Stimulated activated CD4-positive, alpha-beta T cell treated with anti-CD3 and anti-CD28 coated beads, Interleukin-4, amount 100 ng/mL, for 4 hours (primary cell): ENCODE results near the gene MUC12.
"Not testable (repeated sequence)": the region's sequence is repeated elsewhere in the genome, so short reads cannot be mapped to it uniquely, and the experiment has no call there.

Experiments
- DNase-seq, 2 experiments: peaks; one replicate each; pipeline ENCODE4 v3.0.0-alpha.2; 2020

The MUC12 gene

GRCh38 chr7:100969066-100969615 is at the start of gene MUC12:
MUC12 (plus strand) TSS chr7:100969565; CDS start chr7:100969623, 58 bp downstream.
- no peak for DNase-seq

- not testable (repeated sequence) for DNase-seq
These were observed 49.5 kb upstream of the MUC12 start for GRCh38 chr7:100919779-100920437.

- no peak for DNase-seq
These were observed 48.3 kb upstream of the MUC12 start for GRCh38 chr7:100921039-100921438.

GRCh38 chr7:100923616-100924015 is 45.7 kb upstream of the MUC12 start:
- not testable (repeated sequence) for DNase-seq

GRCh38 chr7:100929808-100930174 is 39.6 kb upstream of the MUC12 start:
- no peak for DNase-seq

GRCh38 chr7:100933734-100934133 is 35.6 kb upstream of the MUC12 start:
- no peak for DNase-seq

- not testable (repeated sequence) for DNase-seq
These were observed 34.0 kb upstream of the MUC12 start for GRCh38 chr7:100935381-100935780.

DNA sequence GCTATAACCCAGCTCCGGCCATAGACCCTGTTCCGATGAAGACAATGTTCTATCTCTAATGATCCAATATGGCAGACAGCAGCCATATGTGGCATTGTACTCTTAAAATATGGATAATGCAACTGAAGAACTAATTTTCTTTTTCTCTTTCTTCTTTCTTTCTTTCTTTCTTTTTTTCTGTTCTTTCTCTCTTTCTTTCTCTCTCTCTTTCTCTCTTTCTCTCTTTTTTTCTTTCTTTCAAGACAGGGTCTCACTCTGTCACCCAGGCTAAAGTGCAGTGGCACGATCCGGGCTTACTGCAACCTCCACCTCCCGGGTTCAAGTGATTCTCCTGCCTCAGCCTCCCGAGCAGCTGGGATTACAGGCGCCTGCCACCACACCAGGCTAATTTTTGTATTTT is 33.2 kb upstream of the MUC12 start:
- not testable (repeated sequence) for DNase-seq

DNA sequence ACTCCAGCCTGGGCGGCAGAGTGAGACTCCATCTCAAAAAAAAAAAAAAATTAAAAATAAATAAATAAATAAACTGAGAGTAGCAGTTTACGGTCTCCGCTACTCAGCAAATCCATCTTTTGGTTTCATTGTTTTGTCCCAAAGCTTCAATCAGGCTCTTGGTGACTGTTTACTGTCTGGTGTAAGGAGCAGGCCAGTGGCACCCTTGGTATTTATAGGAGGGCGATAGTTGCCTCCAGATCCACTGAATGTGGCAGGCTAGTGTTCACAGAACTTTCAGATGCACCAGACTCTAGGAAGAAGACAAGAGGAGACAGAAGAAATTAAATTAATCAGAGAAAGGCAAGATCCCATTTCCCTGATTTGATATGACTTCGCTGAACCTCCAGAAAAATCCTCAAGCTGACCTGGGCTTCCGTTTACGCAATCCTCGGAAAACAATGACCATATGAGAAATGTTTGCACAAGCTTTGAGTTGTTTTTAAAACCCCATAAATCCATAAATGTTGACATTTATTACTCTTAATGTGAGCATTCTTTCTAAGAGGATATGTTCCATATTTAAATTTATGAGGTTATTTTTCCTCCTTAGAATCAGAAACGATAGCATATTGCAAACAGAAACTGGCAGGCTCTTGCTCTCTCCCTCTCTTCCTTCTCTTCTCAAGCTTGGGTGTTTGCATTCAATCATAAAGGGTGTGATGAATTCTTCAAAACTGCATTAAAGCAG is 27.2 kb upstream of the MUC12 start:
- DNase-seq = no peak

DNA sequence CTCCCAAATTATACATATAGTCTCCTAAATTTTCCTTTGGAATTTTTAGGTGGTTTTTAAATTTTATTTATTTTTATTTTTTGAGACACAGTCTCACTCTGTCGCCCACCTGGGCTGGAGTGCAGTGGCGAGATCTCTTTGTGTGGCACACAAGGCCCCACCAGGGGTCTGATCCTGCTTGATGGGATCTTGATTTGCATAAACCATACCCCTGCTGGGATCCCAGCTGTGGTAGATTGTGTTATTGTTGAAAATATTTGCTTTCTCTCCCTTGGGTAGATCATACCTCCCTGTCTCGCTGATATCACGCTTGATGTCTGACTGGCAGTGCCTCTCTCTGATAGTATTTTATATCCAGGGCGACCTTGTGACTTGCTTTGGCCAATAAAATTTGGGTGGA is 25.7 kb upstream of the MUC12 start:
- no peak for DNase-seq

GRCh38 chr7:100944138-100944537 is 25.2 kb upstream of the MUC12 start:
- no peak for DNase-seq

GRCh38 chr7:100946111-100946510 is 23.3 kb upstream of the MUC12 start:
- DNase-seq = no peak

DNA sequence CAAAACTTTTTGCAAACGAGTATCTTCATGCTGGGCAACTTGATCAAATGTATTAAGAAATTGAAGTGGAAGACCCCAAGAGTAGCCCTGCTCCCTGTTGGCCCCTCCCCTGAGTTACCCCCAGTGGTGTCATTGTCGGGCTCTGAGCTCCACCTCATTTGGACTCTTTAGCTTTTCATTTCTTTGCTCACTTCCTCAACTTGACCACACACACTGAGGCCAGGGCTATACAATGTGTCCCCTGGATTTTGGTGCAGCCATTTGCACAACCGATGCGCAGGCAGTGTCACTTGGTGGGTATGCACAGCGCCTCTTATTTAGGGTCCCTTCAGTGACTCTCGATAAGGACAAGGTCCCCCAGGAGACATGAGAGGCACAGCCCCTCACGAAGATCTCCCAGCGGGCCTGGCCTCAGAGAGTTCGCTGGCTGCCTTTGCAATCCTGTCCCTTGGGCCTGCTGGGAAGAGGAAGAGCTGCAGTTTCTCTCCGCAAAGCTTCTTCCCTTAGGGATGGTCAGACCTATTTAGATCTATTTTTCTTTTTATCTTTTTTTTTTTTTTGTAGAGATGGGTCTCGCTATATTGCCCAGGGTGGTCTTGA is 22.5 kb upstream of the MUC12 start:
- DNase-seq = no peak

GRCh38 chr7:100947792-100948191 is 21.6 kb upstream of the MUC12 start:
- no peak for DNase-seq

DNA sequence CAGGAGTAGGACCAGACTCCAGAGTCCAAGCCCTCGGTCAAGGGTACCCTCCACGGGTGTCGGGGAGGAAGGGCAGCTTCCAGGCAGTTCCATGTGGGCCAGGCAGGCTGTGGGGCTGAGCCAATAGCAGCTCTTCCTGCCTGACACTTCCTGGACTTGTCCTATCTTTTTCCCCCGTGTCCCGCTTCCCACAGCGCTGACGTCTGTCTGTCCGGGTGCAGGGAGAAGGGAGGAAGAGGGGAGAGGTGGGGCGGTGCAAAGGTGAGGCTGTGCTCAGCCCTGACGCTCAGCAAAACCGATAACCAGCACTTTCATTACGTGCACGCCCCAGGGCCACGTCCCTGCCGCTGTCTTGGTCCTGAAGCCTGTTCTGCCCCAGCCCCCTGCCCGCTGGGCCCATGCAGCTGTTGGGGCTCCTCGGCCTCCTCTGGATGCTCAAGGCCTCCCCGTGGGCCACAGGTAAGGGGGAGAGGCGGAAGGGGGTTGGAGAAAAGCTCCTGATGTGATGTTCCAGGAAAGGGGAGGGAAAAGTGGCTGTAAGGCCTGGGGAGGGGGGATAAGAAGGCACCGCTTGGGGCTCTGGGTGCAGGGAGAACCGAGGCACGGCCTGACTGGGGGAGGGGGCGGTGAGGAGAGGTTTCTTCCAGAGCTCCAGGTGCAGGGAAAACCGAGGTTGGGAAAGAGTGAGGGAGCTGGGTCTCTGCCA is 20.0 kb upstream of the MUC12 start, which contains the start of gene MUC3A:
Gene MUC3A (plus strand): TSS at position 308 of the 706 bp plus-strand sequence. CDS start 91 bp downstream, at position 399.
- DNase-seq = no peak

DNA sequence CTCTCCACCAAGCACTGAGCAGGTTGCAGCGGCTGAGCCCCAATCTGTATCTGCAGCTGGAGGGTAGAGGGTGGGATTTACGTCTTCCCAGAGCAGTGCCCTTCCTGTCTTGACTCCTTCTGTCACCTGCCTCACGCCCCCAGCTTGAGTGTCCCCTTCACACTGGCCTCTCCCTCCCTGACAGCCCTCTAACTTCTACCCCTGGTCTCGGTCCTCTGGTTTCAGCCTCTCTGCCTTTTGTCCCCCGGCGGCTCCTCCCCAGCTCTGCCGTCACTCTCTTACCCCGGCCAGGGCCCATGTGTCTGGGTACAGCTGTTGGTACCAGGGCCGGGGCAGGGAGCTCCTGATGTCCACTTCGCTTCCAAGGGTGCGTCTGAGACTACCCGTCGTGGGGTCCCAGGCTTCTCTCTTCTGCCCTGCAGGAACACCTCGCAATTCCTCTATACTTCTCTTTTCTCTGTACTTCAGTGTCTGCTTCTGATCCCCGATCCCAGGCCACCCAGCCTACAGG is 19.4 kb upstream of the MUC12 start:
- no peak for DNase-seq

DNA sequence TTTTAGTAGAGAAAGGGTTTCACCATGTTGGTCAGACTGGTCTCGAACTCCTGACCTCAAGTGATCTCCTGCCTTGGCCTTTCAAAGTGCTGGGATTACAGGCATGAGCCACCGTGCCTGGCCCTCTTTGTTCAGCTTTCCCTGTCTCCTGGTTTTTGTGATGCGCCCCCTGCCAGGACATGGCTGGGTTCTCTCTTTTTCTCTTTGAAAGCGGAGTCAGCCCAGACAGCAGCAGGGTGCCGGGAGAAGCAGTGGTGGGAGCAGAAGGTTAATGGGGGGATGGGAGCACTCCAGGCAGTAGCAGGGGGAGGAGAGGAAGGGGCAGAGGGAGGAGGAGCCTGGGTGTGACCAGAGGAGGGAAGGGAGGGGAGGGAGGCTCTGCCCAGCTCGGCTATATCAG is 18.2 kb upstream of the MUC12 start:
- DNase-seq = no peak

DNA sequence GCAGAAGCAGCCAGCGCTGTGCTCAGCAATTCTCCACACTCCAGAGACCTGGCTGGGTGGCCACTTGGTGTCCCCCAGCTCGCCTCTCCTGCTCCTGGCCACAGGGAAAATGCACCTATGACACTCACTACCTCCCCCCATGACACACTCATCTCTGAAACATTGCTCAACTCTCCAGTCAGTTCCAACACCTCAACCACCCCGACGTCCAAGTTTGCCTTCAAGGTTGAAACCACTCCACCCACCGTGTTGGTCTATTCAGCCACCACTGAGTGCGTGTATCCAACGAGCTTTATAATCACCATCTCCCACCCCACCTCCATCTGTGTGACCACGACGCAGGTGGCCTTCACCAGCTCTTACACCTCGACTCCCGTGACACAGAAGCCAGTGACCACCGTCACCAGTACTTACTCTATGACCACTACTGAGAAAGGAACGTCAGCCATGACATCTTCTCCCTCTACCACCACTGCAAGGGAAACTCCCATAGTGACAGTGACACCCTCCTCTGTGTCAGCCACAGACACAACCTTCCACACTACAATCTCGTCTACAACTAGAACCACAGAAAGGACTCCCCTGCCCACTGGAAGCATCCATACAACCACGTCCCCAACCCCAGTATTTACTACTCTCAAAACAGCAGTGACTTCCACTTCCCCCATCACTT is 17.3 kb upstream of the MUC12 start:
- DNase-seq = no peak

- DNase-seq = no peak
These were observed 16.7 kb upstream of the MUC12 start for GRCh38 chr7:100952641-100953040.

DNA sequence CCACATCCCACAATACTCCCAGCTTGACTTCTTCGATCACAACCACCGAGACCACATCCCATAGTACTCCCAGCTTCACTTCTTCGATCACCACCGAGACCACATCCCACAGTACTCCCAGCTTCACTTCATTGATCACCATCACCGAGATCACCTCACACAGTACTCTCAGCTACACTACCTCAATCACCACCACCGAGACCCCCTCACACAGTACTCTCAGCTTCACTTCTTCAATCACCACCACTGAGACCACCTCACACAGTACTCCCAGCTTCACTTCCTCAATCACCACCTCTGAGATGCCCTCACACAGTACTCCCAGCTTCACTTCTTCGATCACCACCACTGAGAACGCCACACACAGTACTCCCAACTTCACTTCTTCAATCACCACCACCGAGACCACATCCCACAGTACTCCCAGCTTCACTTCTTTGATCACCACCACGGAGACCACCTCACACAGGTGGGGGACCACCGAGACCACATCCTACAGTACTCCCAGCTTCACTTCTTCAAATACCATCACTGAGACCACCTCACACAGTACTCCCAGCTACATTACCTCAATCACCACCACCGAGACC is 11.4 kb upstream of the MUC12 start:
- DNase-seq = no peak

DNA sequence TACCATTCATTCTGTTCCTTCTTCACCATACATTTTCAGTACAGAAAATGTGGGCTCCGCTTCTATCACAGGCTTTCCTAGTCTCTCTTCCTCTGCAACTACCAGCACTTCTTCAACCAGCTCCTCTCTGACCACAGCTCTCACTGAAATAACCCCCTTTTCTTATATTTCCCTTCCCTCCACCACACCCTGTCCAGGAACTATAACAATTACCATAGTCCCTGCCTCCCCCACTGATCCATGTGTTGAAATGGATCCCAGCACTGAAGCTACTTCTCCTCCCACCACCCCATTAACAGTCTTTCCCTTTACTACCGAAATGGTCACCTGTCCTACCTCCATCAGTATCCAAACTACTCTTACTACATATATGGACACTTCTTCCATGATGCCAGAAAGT is 9.5 kb upstream of the MUC12 start:
- no peak for DNase-seq

- DNase-seq = no peak
These were observed 6.8 kb upstream of the MUC12 start for GRCh38 chr7:100962537-100962936.
